CD4-positive, CD25-positive, alpha-beta regulatory T cell (primary cell): ENCODE results near the gene VSTM1. TPM values are rescaled to one million over a fixed set of nuclear protein-coding genes. Genes with fewer than 3 reads are reported as not detected.
A peak's percentile ranks its signal among the peaks of the same experiment; 100 is the strongest.

Experiments used
- ATAC-seq, 2 donors: fragments of 150-1000 bp; cut with Tn5 transposase; one replicate each; pipeline ENCODE4 v1.10.0; 2021; ENCODE audit warnings: low read depth in 2 of 2, moderate number of reproducible peaks in 2 of 2, moderate library complexity in 1 of 2
- DNase-seq, 3 donors: peaks; one replicate each; pipeline versions ENCODE4 v3.0.0 to v3.0.0-alpha.2; 2012 to 2022; ENCODE audit warnings: mixed read lengths in 1 of 3
- H3K27ac ChIP-seq: one replicate; pipeline ENCODE4 v1.7.0; 2013; ENCODE audit warnings: mild to moderate bottlenecking, low read length; ENCODE audit not compliant: insufficient read depth, poor library complexity, severe bottlenecking
- H3K27me3 ChIP-seq: one replicate; pipeline ENCODE4 v1.7.0; 2013; ENCODE audit warnings: low read length; ENCODE audit not compliant: control insufficient read depth, insufficient read depth
- H3K36me3 ChIP-seq: one replicate; pipeline ENCODE4 v1.7.0; 2013; ENCODE audit warnings: mild to moderate bottlenecking, low read length, moderate library complexity; ENCODE audit not compliant: control insufficient read depth, insufficient read depth
- H3K4me1 ChIP-seq: 2 replicates; pipeline ENCODE4 v1.7.0; 2013; ENCODE audit warnings: mild to moderate bottlenecking, low read length; ENCODE audit not compliant: insufficient read depth, control insufficient read depth, poor library complexity, severe bottlenecking
- H3K4me3 ChIP-seq: one replicate; pipeline ENCODE4 v1.7.0; 2013; ENCODE audit warnings: low read depth, mild to moderate bottlenecking, low read length, moderate library complexity
- H3K9me3 ChIP-seq, 2 experiments: 1 replicate in 1 of 2; 2 replicates in 1 of 2; pipeline ENCODE4 v1.7.0; 2013; ENCODE audit warnings: low read length in 2 of 2, mild to moderate bottlenecking in 1 of 2, moderate library complexity in 1 of 2; ENCODE audit not compliant: control insufficient read depth in 2 of 2
- H3K27ac Mint-ChIP-seq, 3 donors: one replicate each; pipeline ENCODE4 v1.8.0; 2020 to 2022; ENCODE audit warnings: mild to moderate bottlenecking in 3 of 3, mixed read lengths in 3 of 3, moderate library complexity in 2 of 3
- H3K27me3 Mint-ChIP-seq: one replicate; pipeline ENCODE4 v1.8.0; 2022; ENCODE audit warnings: mild to moderate bottlenecking, mixed read lengths
- H3K36me3 Mint-ChIP-seq: one replicate; pipeline ENCODE4 v1.8.0; 2020; ENCODE audit warnings: mixed read lengths
- H3K4me1 Mint-ChIP-seq, 4 donors: one replicate each; pipeline ENCODE4 v1.8.0; 2020 to 2022; ENCODE audit warnings: mixed read lengths in 4 of 4, mild to moderate bottlenecking in 1 of 4
- H3K4me3 Mint-ChIP-seq, 4 donors: one replicate each; pipeline ENCODE4 v1.8.0; 2020 to 2022; ENCODE audit warnings: mild to moderate bottlenecking in 4 of 4, mixed read lengths in 4 of 4, moderate library complexity in 3 of 4
- H3K9me3 Mint-ChIP-seq, 7 donors: one replicate each; pipeline ENCODE4 v1.8.0; 2020 to 2022; ENCODE audit warnings: mixed read lengths in 7 of 7, mild to moderate bottlenecking in 3 of 7, moderate library complexity in 2 of 7
- polyA plus RNA-seq, 4 donors: library from polyadenylated mRNA; unstranded; fragments of 300-500 nt; fragmentation: Illumina TruSeq; gene quantifications; one replicate each; pipeline ENCODE4 v1.2.3, GENCODE V29; 2021
- total RNA-seq: library from RNA; stranded (reverse); gene quantifications from one replicate; pipeline ENCODE4 v1.2.3, GENCODE V29; 2022

VSTM1 gene
- total and polyA plus RNA-seq, 5 donors from 2014 or later = not detected

GRCh38 chr19:53991224-53992113, 72.2 kb downstream of the VSTM1 start, which contains the start of gene CACNG6:
TSS of gene CACNG6 (plus strand) at chr19:53991637. CDS start at chr19:53992878, 1,241 bp downstream.
- no peak within 1 kb of the TSS for H3K27ac Mint-ChIP-seq
- peaks cover 39% of the 10 kb centered on the region for H3K27me3 Mint-ChIP-seq
- H3K36me3 ChIP-seq = no peaks in the 10 kb centered on the region
- no peak within 1 kb of the TSS for H3K27ac ChIP-seq
- peaks cover 0 to 2% (median 0%) of the 10 kb centered on the region in 7 donors for H3K9me3 Mint-ChIP-seq
- no peak within 1 kb of the TSS for H3K4me3 ChIP-seq
- ATAC-seq = no peak
- no peak for DNase-seq
- H3K4me3 Mint-ChIP-seq = peak within 1 kb of the TSS in 1 of 4 donors; percentile 11
- peaks cover 3% of the 10 kb centered on the region for H3K27me3 ChIP-seq
- H3K9me3 ChIP-seq = no peaks in the 10 kb centered on the region
- no peaks in the 10 kb centered on the region for H3K36me3 Mint-ChIP-seq
- H3K4me1 Mint-ChIP-seq = peaks cover 0 to 5% (median 0%) of the 10 kb centered on the region in 4 donors
- no peaks in the 10 kb centered on the region for H3K4me1 ChIP-seq

Other genes with a start within 250 kb of the VSTM1 start
- not detected for gene NLRP12, start 239.6 kb downstream of the VSTM1 start, total RNA-seq
- gene NLRP12, start 239.6 kb downstream of the VSTM1 start, polyA plus RNA-seq = not detected
- gene MYADM, start 196.0 kb downstream of the VSTM1 start, total RNA-seq = 280 TPM
- 10 to 100 TPM; 26.1 to 36.3 (median 35.5) TPM for gene MYADM, start 196.0 kb downstream of the VSTM1 start, polyA plus RNA-seq
- gene PRKCG, start 181.7 kb downstream of the VSTM1 start, total RNA-seq = not detected
- not detected for gene PRKCG, start 181.7 kb downstream of the VSTM1 start, polyA plus RNA-seq
- not detected for gene CACNG7, start 154.6 kb downstream of the VSTM1 start, total RNA-seq
- not detected for gene CACNG7, start 154.6 kb downstream of the VSTM1 start, polyA plus RNA-seq
- gene CACNG8, start 101.0 kb downstream of the VSTM1 start, total RNA-seq = not detected
- not detected for gene CACNG8, start 101.0 kb downstream of the VSTM1 start, polyA plus RNA-seq
- gene CACNG6, start 72.3 kb downstream of the VSTM1 start, total RNA-seq = not detected
- not detected for gene CACNG6, start 72.3 kb downstream of the VSTM1 start, polyA plus RNA-seq
- gene TARM1, start 17.5 kb upstream of the VSTM1 start, total RNA-seq = not detected
- not detected for gene TARM1, start 17.5 kb upstream of the VSTM1 start, polyA plus RNA-seq
- gene OSCAR, start 36.9 kb upstream of the VSTM1 start, total RNA-seq = not detected
- under 1 TPM in 3 of 4 donors, not detected in 1; 0.12 to 0.28 (median 0.13) TPM for gene OSCAR, start 36.9 kb upstream of the VSTM1 start, polyA plus RNA-seq
- gene NDUFA3, start 39.0 kb upstream of the VSTM1 start, total RNA-seq = 65.7 TPM
- 100 to 1,000 TPM; 404 to 577 (median 444) TPM for gene NDUFA3, start 39.0 kb upstream of the VSTM1 start, polyA plus RNA-seq
- gene TFPT, start 51.8 kb upstream of the VSTM1 start, total RNA-seq = 15.0 TPM
- 10 to 100 TPM; 18.8 to 26.8 (median 23.9) TPM for gene TFPT, start 51.8 kb upstream of the VSTM1 start, polyA plus RNA-seq
- 57.8 TPM for gene PRPF31, start 51.9 kb upstream of the VSTM1 start, total RNA-seq
- gene PRPF31, start 51.9 kb upstream of the VSTM1 start, polyA plus RNA-seq = 10 to 100 TPM; 61.2 to 74.8 (median 69.6) TPM
- gene CNOT3, start 73.9 kb upstream of the VSTM1 start, total RNA-seq = 56.9 TPM
- gene CNOT3, start 73.9 kb upstream of the VSTM1 start, polyA plus RNA-seq = 1 to 10 TPM; 3.9 to 6.6 (median 5.9) TPM
- gene LENG1, start 95.8 kb upstream of the VSTM1 start, total RNA-seq = 9.3 TPM
- gene LENG1, start 95.8 kb upstream of the VSTM1 start, polyA plus RNA-seq = 10 to 100 TPM; 12.2 to 17.5 (median 13.8) TPM
- gene TMC4, start 109.3 kb upstream of the VSTM1 start, total RNA-seq = 1.1 TPM
- under 1 TPM in 3 of 4 donors, not detected in 1; 0.42 to 0.60 (median 0.49) TPM for gene TMC4, start 109.3 kb upstream of the VSTM1 start, polyA plus RNA-seq
- 25.8 TPM for gene MBOAT7, start 125.7 kb upstream of the VSTM1 start, total RNA-seq
- 10 to 100 TPM; 10.8 to 17.2 (median 15.0) TPM for gene MBOAT7, start 125.7 kb upstream of the VSTM1 start, polyA plus RNA-seq
- gene TSEN34, start 127.4 kb upstream of the VSTM1 start, total RNA-seq = 10.1 TPM
- gene TSEN34, start 127.4 kb upstream of the VSTM1 start, polyA plus RNA-seq = 10 to 100 TPM; 36.6 to 55.5 (median 49.7) TPM
- 1,161 TPM for gene RPS9, start 137.0 kb upstream of the VSTM1 start, total RNA-seq
- gene RPS9, start 137.0 kb upstream of the VSTM1 start, polyA plus RNA-seq = 1,000 to 10,000 TPM in 2 of 4 donors, 100 to 1,000 TPM in 2; 756 to 1,075 (median 892) TPM
- gene LILRB3, start 159.1 kb upstream of the VSTM1 start, total RNA-seq = 4.1 TPM
- under 1 TPM in 3 of 4 donors, not detected in 1; 0.07 to 0.65 (median 0.17) TPM for gene LILRB3, start 159.1 kb upstream of the VSTM1 start, polyA plus RNA-seq
- gene LILRA6, start 178.9 kb upstream of the VSTM1 start, total RNA-seq = not detected
- gene LILRA6, start 178.9 kb upstream of the VSTM1 start, polyA plus RNA-seq = under 1 TPM in 2 of 4 donors, not detected in 2; 0.11 to 0.13 TPM
- not detected for gene LILRB5, start 193.4 kb upstream of the VSTM1 start, total RNA-seq
- not detected for gene LILRB5, start 193.4 kb upstream of the VSTM1 start, polyA plus RNA-seq
- gene LILRB2, start 217.2 kb upstream of the VSTM1 start, total RNA-seq = not detected
- under 1 TPM in 1 of 4 donors, not detected in 3; 0.24 TPM for gene LILRB2, start 217.2 kb upstream of the VSTM1 start, polyA plus RNA-seq
- not detected for gene LILRA5, start 249.3 kb upstream of the VSTM1 start, total RNA-seq
- under 1 TPM in 1 of 4 donors, not detected in 3; 0.67 TPM for gene LILRA5, start 249.3 kb upstream of the VSTM1 start, polyA plus RNA-seq